Mammary epithelial cell (primary cell): Measurements from ENCODE around the gene PDE4A.
"Not testable (repeated sequence)": the region's sequence is repeated elsewhere in the genome, so short reads cannot be mapped to it uniquely, and the experiment has no call there.

ENCODE experiments used
- CTCF ChIP-seq, 2 donors: IDR thresholded peaks in 1 of 2; conservative IDR thresholded peaks in 1 of 2; 2 replicates each; pipeline ENCODE4 v1.5.1; 2011 to 2012; ENCODE audit warnings: inconsistent platforms in 2 of 2, low read length in 2 of 2, mild to moderate bottlenecking in 2 of 2, control low read depth in 1 of 2, low read depth in 1 of 2; ENCODE audit not compliant: insufficient read depth in 1 of 2; ENCODE audit errors: extremely low read depth in 1 of 2
- EZH2 ChIP-seq: IDR thresholded peaks from 2 replicates; pipeline ENCODE4 v1.6.1; 2012; ENCODE audit warnings: low read length, inconsistent platforms, borderline replicate concordance

- TF ChIP-seq CTCF (conservative IDR thresholded peaks at IDR 0.05 in 1 of 2, IDR thresholded peaks at IDR 0.05 in 1 of 2; ENCODE audit: extremely low read depth in 1 of 2, insufficient read depth in 1 of 2, low read depth in 1 of 2, low read length in 2 of 2); EZH2: not testable (repeated sequence)
Measured at GRCh38 chr19:10383223-10383499, 37.2 kb upstream of the PDE4A start.
